HepG2 (cell line): ENCODE results near the gene DHRS4L2. TPM values are rescaled to one million over a fixed set of nuclear protein-coding genes. Genes with fewer than 3 reads are reported as not detected.

Experiments used
- EEA1 ChIP-seq: sonication (generic); formaldehyde crosslinking; IDR thresholded peaks from 2 replicates; pipeline ENCODE4 v1.5.1; 2020; ENCODE audit warnings: mild to moderate bottlenecking, missing genetic modification reagents, borderline replicate concordance
- KAT8 ChIP-seq: IDR thresholded peaks from 2 replicates; pipeline ENCODE4 v1.6.1; 2016; ENCODE audit warnings: missing genetic modification reagents, missing compliant biosample characterization
- KDM4B ChIP-seq: sonication (generic); formaldehyde crosslinking; IDR thresholded peaks from 2 replicates; pipeline ENCODE4 v1.4.0; 2020; ENCODE audit warnings: missing genetic modification reagents
- LBX2 ChIP-seq: sonication (generic); formaldehyde crosslinking; IDR thresholded peaks from 2 replicates; pipeline ENCODE4 v1.5.0; 2020; ENCODE audit warnings: missing genetic modification reagents, mild to moderate bottlenecking, borderline replicate concordance
- MTA1 ChIP-seq: sonication (generic); formaldehyde crosslinking; IDR thresholded peaks from 2 replicates; pipeline ENCODE4 v1.4.0; 2020; ENCODE audit warnings: missing genetic modification reagents, mild to moderate bottlenecking, borderline replicate concordance
- RFXANK ChIP-seq: IDR thresholded peaks from 2 replicates; pipeline ENCODE4 v1.6.1; 2016
- SAP130 ChIP-seq: IDR thresholded peaks from 2 replicates; pipeline ENCODE4 v1.6.1; 2016; ENCODE audit warnings: low read depth
- WIZ ChIP-seq: sonication (generic); formaldehyde crosslinking; IDR thresholded peaks from 2 replicates; pipeline ENCODE4 v1.5.1; 2020; ENCODE audit warnings: mild to moderate bottlenecking, missing genetic modification reagents
- ZMYM3 ChIP-seq: sonication (generic); formaldehyde crosslinking; IDR thresholded peaks from 2 replicates; pipeline ENCODE4 v1.5.1; 2020; ENCODE audit warnings: mild to moderate bottlenecking, missing genetic modification reagents
- ZNF205 ChIP-seq: IDR thresholded peaks from 2 replicates; pipeline ENCODE4 v1.6.1; 2018; ENCODE audit warnings: missing biosample characterization, missing genetic modification reagents
- ZNF281 ChIP-seq: sonication (generic); formaldehyde crosslinking; IDR thresholded peaks from 2 replicates; pipeline ENCODE4 v1.4.0; 2020; ENCODE audit warnings: missing genetic modification reagents, borderline replicate concordance
- ZNF510 ChIP-seq: sonication (generic); formaldehyde crosslinking; IDR thresholded peaks from 2 replicates; pipeline ENCODE4 v1.4.0; 2020; ENCODE audit warnings: low read depth, mild to moderate bottlenecking, missing genetic modification reagents
- ZNF598 ChIP-seq: sonication (generic); formaldehyde crosslinking; IDR thresholded peaks from 2 replicates; pipeline ENCODE4 v1.5.1; 2020; ENCODE audit warnings: mild to moderate bottlenecking, missing genetic modification reagents, borderline replicate concordance
- ZNF691 ChIP-seq: sonication (generic); formaldehyde crosslinking; IDR thresholded peaks from 2 replicates; pipeline ENCODE4 v1.4.0; 2020; ENCODE audit warnings: missing genetic modification reagents, low read depth, mild to moderate bottlenecking, borderline replicate concordance
- ZNF784 ChIP-seq: sonication (generic); formaldehyde crosslinking; IDR thresholded peaks from 2 replicates; pipeline ENCODE4 v1.5.1; 2020; ENCODE audit warnings: missing genetic modification reagents, mild to moderate bottlenecking, borderline replicate concordance
- ZNF839 ChIP-seq: sonication (generic); formaldehyde crosslinking; IDR thresholded peaks from 2 replicates; pipeline ENCODE4 v1.4.0; 2020; ENCODE audit warnings: missing genetic modification reagents, mild to moderate bottlenecking, borderline replicate concordance
- polyA plus RNA-seq, 8 experiments: library from polyadenylated mRNA; depleted of rRNA in 3 of 8; stranded (reverse) in 7 of 8; unstranded in 1 of 8; fragments of >200 nt; fragmentation: Illumina TruSeq in 4 of 8; extraction: Trizol in 4 of 8; gene quantifications; 2 replicates each; pipeline versions ENCODE4 v1.2.1 to v1.2.3, GENCODE V29; 2011 to 2016; ENCODE audit warnings: low read depth in 4 of 8, missing spikeins in 1 of 8, mixed read lengths in 1 of 8; ENCODE audit not compliant: insufficient read depth in 1 of 8
- total RNA-seq, 5 experiments: library from RNA; depleted of rRNA; stranded (reverse); fragments of >200 nt; fragmentation: Illumina TruSeq; extraction: Trizol; gene quantifications; 2 replicates each; pipeline ENCODE4 v1.2.3, GENCODE V29; 2016; ENCODE audit warnings: low read depth in 1 of 5
- TF ChIP-seq, protein P1 (sequence below): sonication (generic); formaldehyde crosslinking; IDR thresholded peaks from 2 replicates; pipeline ENCODE4 v1.5.0; 2020; ENCODE audit warnings: mild to moderate bottlenecking, missing genetic modification reagents, moderate library complexity

The DHRS4L2 gene
- total and polyA plus RNA-seq, 2 of the 13 experiments (the other 11 are each of a cell fraction or from before 2014, with no cell fraction given) = 24.7 to 38.2 TPM

DNA sequence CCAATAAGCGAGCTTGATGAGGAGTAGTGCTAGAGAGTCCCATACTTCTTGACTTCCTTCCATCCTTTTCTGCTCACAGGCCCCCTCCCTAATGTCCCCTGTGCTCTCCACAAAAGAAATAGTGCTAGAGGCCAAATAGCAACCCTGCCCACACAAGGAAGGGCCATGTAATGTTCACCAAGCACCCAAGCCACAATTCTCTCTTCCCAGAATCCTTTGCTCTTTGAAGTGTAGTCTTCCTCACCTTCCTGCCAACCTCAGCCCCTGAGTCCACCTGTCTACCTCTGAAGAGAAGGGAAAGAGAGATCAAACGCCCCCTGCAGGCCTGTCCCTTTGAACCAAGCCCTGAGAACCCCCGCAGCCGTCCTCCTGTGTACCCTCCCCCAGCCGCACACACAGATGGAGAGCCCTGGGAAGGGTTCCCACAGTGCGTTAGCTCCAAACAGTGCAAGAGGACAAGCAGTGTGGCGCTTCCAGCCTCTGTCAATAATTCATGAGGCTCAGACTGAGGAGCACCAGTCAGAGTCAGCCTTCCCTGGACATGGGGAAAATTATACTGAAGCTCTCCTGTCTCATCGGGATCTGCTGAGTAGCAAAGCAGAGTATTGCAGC, 37.0 kb upstream of the DHRS4L2 start (continued):
- TF ChIP-seq EEA1 (peak; percentile 39; the same call in 1 of the 2 replicates), MTA1 (peak; percentile 63; the same call in 1 of the 2 replicates), KDM4B (CRISPR knock-in tag) (peak; percentile 56; the same call in 1 of the 2 replicates), RFXANK (CRISPR knock-in tag) (peak; percentile 65; the same call in 1 of the 2 replicates), SAP130 (no peak; the same call in 1 of the 2 replicates), ZNF691 (CRISPR knock-in tag) (no peak; the same call in 1 of the 2 replicates), ZNF839 (CRISPR knock-in tag) (no peak; the same call in 1 of the 2 replicates), ZNF784 (CRISPR knock-in tag) (0 out of 2 replicates have a peak, but pooled peaks have one; percentile 38), ZNF598 (CRISPR knock-in tag) (peak; percentile 78), ZMYM3 (CRISPR knock-in tag) (peak; percentile 70), KAT8 (CRISPR knock-in tag) (peak; percentile 17; the same call in 1 of the 2 replicates), ZNF205 (CRISPR knock-in tag) (0 out of 2 replicates have a peak, but pooled peaks have one; percentile 33), ZNF281 (CRISPR knock-in tag) (peak; percentile 89; the same call in 1 of the 2 replicates), LBX2 (0 out of 2 replicates have a peak, but pooled peaks have one; percentile 65), ZNF510 (CRISPR knock-in tag) (no peak), WIZ (peak; percentile 79; the same call in 1 of the 2 replicates)
- TF ChIP-seq, protein P1, sequence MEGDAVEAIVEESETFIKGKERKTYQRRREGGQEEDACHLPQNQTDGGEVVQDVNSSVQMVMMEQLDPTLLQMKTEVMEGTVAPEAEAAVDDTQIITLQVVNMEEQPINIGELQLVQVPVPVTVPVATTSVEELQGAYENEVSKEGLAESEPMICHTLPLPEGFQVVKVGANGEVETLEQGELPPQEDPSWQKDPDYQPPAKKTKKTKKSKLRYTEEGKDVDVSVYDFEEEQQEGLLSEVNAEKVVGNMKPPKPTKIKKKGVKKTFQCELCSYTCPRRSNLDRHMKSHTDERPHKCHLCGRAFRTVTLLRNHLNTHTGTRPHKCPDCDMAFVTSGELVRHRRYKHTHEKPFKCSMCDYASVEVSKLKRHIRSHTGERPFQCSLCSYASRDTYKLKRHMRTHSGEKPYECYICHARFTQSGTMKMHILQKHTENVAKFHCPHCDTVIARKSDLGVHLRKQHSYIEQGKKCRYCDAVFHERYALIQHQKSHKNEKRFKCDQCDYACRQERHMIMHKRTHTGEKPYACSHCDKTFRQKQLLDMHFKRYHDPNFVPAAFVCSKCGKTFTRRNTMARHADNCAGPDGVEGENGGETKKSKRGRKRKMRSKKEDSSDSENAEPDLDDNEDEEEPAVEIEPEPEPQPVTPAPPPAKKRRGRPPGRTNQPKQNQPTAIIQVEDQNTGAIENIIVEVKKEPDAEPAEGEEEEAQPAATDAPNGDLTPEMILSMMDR (CRISPR knock-in tag) = peak; percentile 81
